Loucy (cell line): ENCODE results near the gene GRIK2.

ENCODE experiments used
- H2AFZ ChIP-seq: fragments of 200-600 bp; sonication (generic); 2 replicates; pipeline ENCODE4 v1.6.0; 2016; ENCODE audit warnings: antibody characterized with exemption, mild to moderate bottlenecking, low read length, moderate library complexity
- H3F3A ChIP-seq: fragments of 200-600 bp; 2 replicates; pipeline ENCODE4 v1.6.0; 2016; ENCODE audit warnings: antibody characterized with exemption, low read depth, mild to moderate bottlenecking
- H3K27me3 ChIP-seq: fragments of 200-600 bp; sonication (generic); 2 replicates; pipeline ENCODE4 v1.6.1; 2014; ENCODE audit warnings: low read length, mild to moderate bottlenecking; ENCODE audit not compliant: insufficient read depth, poor library complexity, severe bottlenecking
- H3K36me3 ChIP-seq: fragments of 200-600 bp; sonication (generic); 2 replicates; pipeline ENCODE4 v1.6.1; 2016; ENCODE audit warnings: low read length; ENCODE audit not compliant: insufficient read depth
- H3K4me1 ChIP-seq: fragments of 200-600 bp; sonication (generic); 2 replicates; pipeline ENCODE4 v1.5.1; 2014; ENCODE audit warnings: low read length, mild to moderate bottlenecking; ENCODE audit not compliant: insufficient read depth, poor library complexity, severe bottlenecking
- H3K4me2 ChIP-seq: fragments of 200-600 bp; sonication (generic); 2 replicates; pipeline ENCODE4 v1.6.0; 2014; ENCODE audit warnings: antibody characterized with exemption, low read length, low read depth, mild to moderate bottlenecking; ENCODE audit not compliant: poor library complexity, severe bottlenecking
- H3K4me3 ChIP-seq: fragments of 200-600 bp; sonication (generic); 2 replicates; pipeline ENCODE4 v1.5.1; 2014; ENCODE audit warnings: low read length, mild to moderate bottlenecking, mixed read lengths; ENCODE audit not compliant: poor library complexity, severe bottlenecking
- H3K79me2 ChIP-seq: fragments of 200-600 bp; sonication (generic); 2 replicates; pipeline ENCODE4 v1.6.1; 2014; ENCODE audit warnings: low read length; ENCODE audit not compliant: insufficient read depth
- H3K9ac ChIP-seq: fragments of 200-600 bp; sonication (generic); 2 replicates; pipeline ENCODE4 v1.6.0; 2014; ENCODE audit warnings: mild to moderate bottlenecking, low read depth, low read length, moderate library complexity; ENCODE audit not compliant: poor library complexity, severe bottlenecking
- H3K9me2 ChIP-seq: fragments of 200-600 bp; sonication (generic); replicated peaks from 2 replicates; pipeline ENCODE4 v1.6.1; 2016; ENCODE audit warnings: low read depth, low read length, mixed read lengths
- H3K9me3 ChIP-seq: fragments of 200-600 bp; sonication (generic); 2 replicates; pipeline ENCODE4 v1.6.1; 2014; ENCODE audit warnings: mild to moderate bottlenecking, antibody characterized with exemption, low read length, low read depth; ENCODE audit not compliant: insufficient read depth
- H4K20me1 ChIP-seq: fragments of 200-600 bp; sonication (generic); 2 replicates; pipeline ENCODE4 v1.6.0; 2014; ENCODE audit warnings: antibody characterized with exemption, low read length, mild to moderate bottlenecking; ENCODE audit not compliant: insufficient read depth, poor library complexity, severe bottlenecking
- CTCF ChIP-seq: fragments of 200-600 bp; sonication (generic); conservative IDR thresholded peaks from 2 replicates; pipeline ENCODE4 v1.5.1; 2014; ENCODE audit warnings: mild to moderate bottlenecking, antibody characterized with exemption, low read length
- EZH2phosphoT487 ChIP-seq: fragments of 200-600 bp; IDR thresholded peaks from 2 replicates; pipeline ENCODE4 v1.6.1; 2018; ENCODE audit warnings: antibody characterized with exemption, mild to moderate bottlenecking, moderate library complexity, borderline replicate concordance

GRIK2 gene

GRCh38 chr6:101689156-101689555 lies 295.6 kb downstream of the GRIK2 start:
- H4K20me1 ChIP-seq = no peaks in the 10 kb centered on the region

GRCh38 chr6:101689695-101690094 lies 296.2 kb downstream of the GRIK2 start:
- Histone ChIP-seq H2AFZ (no peak overlapping the region), H3K4me3 (no peak overlapping the region), H3K9ac (no peak overlapping the region), H4K20me1 (no peaks in the 10 kb centered on the region), H3K9me3 (no peaks in the 10 kb centered on the region), H3K36me3 (no peaks in the 10 kb centered on the region), H3F3A (no peaks in the 10 kb centered on the region), H3K27me3 (no peaks in the 10 kb centered on the region), H3K79me2 (no peaks in the 10 kb centered on the region), H3K4me2 (no peak overlapping the region), H3K9me2 (no peaks in the 10 kb centered on the region), H3K4me1 (no peaks in the 10 kb centered on the region)
- no peak for TF ChIP-seq CTCF
- TF ChIP-seq EZH2phosphoT487 = no peak

More at GRCh38 chr6:101689156-101689555, 295.6 kb downstream of the GRIK2 start:
- Histone ChIP-seq H3K36me3 (no peaks in the 10 kb centered on the region), H3K79me2 (no peaks in the 10 kb centered on the region), H3K27me3 (no peaks in the 10 kb centered on the region), H3K4me1 (no peaks in the 10 kb centered on the region), H3K4me3 (no peak overlapping the region), H3K9me2 (no peaks in the 10 kb centered on the region), H3K4me2 (no peak overlapping the region), H3K9ac (no peak overlapping the region), H3F3A (no peaks in the 10 kb centered on the region), H2AFZ (no peak overlapping the region), H3K9me3 (no peaks in the 10 kb centered on the region)
- TF ChIP-seq CTCF (no peak), EZH2phosphoT487 (no peak)

GRCh38 chr6:101700655-101701054 lies 307.1 kb downstream of the GRIK2 start:
- Histone ChIP-seq H3K4me1 (no peaks in the 10 kb centered on the region), H3K79me2 (no peaks in the 10 kb centered on the region), H3K4me3 (no peak overlapping the region), H4K20me1 (no peaks in the 10 kb centered on the region), H3F3A (no peaks in the 10 kb centered on the region), H3K9ac (no peak overlapping the region), H3K4me2 (no peak overlapping the region), H3K27me3 (no peaks in the 10 kb centered on the region), H3K36me3 (no peaks in the 10 kb centered on the region), H3K9me3 (no peaks in the 10 kb centered on the region), H3K9me2 (no peaks in the 10 kb centered on the region), H2AFZ (no peak overlapping the region)
- TF ChIP-seq EZH2phosphoT487 (no peak), CTCF (no peak)
